Measurements from ENCODE around the gene ZBTB9.

GRCh38 chr6:33455051-33455450, 675 bp downstream of the ZBTB9 start:
- TF ChIP-seq CTCF (IDR thresholded peaks at IDR 0.05) (no peak), POLR2AphosphoS5 (IDR thresholded peaks at IDR 0.05) (no peak)
